T-helper 2 cell treated with Interferon-gamma antibody and Interleukin-4, amounts not matched to agents 100 ng/mL and 5 ng/mL, for 36 hours (primary cell): ENCODE measurements around the gene ANKRD13A. TPM values are rescaled to one million over a fixed set of nuclear protein-coding genes. Genes with fewer than 3 reads are reported as not detected.
"Not testable (repeated sequence)": the region's sequence is repeated elsewhere in the genome, so short reads cannot be mapped to it uniquely, and the experiment has no call there.

Experiments
- intact Hi-C: fragments of 100-400 bp; cut with micrococcal nuclease; formaldehyde crosslinking; loops from one replicate; pipeline ENCODE4 v1.15.1; 2023
- total RNA-seq: library from RNA; stranded (reverse); gene quantifications from 2 replicates; pipeline ENCODE4 v1.2.3, GENCODE V29; 2022

The ANKRD13A gene
- total RNA-seq, 1 donor from 2014 or later: 83.6 TPM

- intact Hi-C loops: no loop called here
These were observed 47.4 kb downstream of the ANKRD13A start for GRCh38 chr12:110046451-110047187.

GRCh38 chr12:110047297-110047940, 48.2 kb downstream of the ANKRD13A start:
- intact Hi-C loops: no loop called here

DNA sequence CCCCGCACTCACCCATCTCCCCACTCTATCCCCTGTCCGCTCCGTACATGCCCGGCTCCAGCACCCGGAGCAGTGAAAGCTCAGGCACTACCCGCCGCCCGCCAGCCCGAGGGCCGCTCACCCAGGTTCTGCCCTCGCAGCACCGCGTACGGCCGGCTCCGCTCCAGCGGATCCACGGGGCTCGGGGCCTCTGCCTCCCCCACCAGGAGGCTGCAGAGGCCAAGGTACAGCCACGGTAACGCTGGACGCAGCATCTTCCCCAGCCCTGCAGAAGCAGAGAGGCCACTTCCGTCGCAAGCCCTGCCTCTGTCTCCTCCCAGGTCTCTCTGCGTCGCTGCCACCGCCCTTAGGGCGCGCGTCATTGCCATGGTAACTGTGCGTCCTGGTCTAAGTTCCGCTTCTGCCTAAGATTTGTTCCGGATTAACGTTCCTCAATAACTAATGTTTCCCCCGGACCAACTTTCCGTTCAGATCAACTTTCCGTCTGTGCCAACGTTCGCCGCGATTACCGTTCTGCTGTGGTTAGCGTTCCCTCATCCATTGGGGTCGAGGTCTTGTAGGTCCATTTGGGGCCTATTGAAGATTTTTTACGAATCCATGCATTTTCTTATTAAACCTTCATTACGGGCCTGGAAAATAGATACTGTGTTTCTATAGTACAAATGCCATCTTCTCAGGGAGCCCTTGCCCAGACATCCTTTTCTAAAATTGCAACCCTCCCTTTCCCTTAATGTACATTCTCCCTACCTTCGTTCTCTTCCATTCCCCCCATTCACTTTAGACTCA, 49.2 kb downstream of the ANKRD13A start, which contains the start of gene C12orf76:
TSS of gene C12orf76 (minus strand) at position 281 of the 786 bp plus-strand sequence. CDS start at position 254, 27 bp downstream.
- intact Hi-C loops: loop anchor here (1.0 to 2.0 kb wide), 4 partner anchors 31 to 336 kb away; partner anchors contain the start of genes FAM222A and IFT81

- intact Hi-C loops: loop anchor here (2.0 kb wide), 2 partner anchors 54 to 336 kb away; partner anchors contain the start of gene FAM222A
These were observed 49.8 kb downstream of the ANKRD13A start for GRCh38 chr12:110049034-110049433.

- intact Hi-C loops: loop anchor here (2.0 kb wide), 2 partner anchors 55 to 337 kb away; partner anchors contain the start of gene FAM222A
These were observed 50.4 kb downstream of the ANKRD13A start for GRCh38 chr12:110049666-110050065.

GRCh38 chr12:110050927-110051326, 51.7 kb downstream of the ANKRD13A start:
- intact Hi-C loops: no loop called here

DNA sequence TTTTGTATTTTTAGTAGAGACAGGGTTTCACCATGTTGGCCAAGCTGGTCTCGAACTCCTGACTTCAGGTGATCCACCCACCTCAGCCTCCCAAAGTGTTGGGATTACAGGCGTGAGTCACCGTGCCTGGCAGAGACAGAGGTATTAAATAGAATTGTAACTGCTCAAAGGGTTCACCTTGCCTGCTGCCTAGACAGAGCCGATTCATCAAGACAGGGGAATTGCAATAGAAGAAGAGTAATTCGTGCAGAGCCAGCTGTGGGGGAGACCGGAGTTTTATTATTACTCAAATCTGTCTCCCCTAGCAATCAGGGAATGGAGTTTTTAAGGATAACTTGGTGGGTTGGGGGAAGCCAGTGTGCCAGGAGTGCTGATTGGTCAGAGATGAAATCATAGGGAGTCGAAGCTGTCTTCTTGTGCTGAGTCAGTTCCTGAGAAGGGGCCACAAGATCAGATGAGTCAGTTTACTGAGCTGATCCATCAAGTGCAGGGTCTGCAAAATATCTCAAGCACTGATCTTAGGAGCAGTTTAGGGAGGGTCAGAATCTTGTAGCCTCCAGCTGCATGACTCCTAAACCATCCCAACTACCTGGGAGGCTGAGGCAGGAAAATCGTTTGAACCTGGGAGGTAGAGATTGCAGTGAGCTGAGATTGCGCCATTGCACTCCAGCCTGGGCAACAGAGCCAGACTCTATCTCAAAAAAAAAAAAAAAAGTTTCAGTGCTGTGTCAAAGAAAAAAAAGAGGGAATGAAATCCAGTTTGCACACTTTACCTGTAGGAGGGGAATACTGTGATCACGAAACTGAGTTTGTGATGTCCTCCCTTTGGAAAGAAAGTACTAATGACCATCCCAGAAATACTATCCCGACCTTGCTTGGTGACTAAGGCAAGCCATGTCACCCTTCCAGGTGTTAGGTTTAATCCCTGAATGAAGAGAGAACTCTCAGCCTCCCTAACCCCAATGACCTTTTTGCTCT, 56.4 kb downstream of the ANKRD13A start:
- intact Hi-C loops: not testable (repeated sequence)

GRCh38 chr12:110056643-110057042, 57.4 kb downstream of the ANKRD13A start:
- intact Hi-C loops: not testable (repeated sequence)

- intact Hi-C loops: no loop called here
These were observed 59.8 kb downstream of the ANKRD13A start for GRCh38 chr12:110058875-110059615.

GRCh38 chr12:110059651-110060000, 60.4 kb downstream of the ANKRD13A start:
- intact Hi-C loops: no loop called here

DNA sequence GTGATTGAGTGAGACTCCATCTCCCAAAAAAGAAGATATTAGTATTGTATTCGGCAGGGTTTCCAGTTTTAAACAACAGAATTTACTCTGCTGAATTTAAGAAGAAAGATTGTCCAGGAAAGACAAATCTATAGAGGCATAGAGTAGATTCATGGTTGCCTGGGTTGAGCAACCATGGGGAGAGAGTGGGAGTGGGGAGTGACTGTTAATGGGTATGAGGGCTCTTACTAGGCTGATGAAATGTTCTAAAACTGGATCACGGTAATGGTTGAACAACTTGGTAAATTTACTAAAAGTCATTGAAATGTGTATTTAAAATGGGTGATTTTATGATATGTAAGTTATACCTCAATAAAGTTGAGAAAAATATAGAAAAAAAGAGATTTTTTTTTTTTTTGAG, 63.0 kb downstream of the ANKRD13A start:
- intact Hi-C loops: no loop called here

DNA sequence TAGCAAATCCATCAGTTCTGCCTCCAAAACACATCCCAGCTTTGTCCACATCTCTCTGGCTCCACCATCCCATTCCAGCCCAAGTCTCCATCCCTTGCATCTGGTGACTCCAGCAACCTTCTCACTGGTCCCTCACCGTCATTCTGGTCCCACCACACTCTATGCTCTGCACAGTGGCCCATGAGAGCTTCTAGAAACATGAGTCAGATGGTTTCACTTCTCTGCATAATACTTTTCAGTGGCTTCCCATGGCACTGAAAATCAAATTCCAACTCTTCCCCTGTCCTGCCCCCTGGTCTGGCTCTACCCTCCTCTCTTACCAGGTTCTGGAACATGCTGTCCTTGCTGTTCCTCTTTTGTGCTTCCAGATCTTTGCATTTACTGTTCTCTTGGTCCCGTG, 66.3 kb downstream of the ANKRD13A start:
- intact Hi-C loops: no loop called here

DNA sequence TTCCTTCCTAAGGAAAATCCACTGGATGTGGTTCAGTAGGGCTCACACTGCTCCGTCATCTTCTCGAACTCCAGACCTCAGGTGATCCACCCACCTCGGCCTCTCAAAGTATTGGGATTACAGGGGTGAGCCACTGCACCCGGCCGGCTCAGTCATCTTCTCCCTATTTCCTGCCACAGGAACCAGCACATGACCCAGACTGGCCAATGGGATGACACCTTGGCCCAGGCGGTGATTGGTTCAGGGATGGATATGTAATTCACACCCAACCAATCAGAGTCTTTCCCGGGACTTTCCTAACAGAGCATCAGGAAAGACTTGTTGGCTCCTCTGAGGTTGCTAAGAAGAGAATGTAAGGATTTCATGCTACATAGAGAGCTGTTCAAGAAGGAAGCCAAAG, 68.3 kb downstream of the ANKRD13A start:
- intact Hi-C loops: no loop called here

DNA sequence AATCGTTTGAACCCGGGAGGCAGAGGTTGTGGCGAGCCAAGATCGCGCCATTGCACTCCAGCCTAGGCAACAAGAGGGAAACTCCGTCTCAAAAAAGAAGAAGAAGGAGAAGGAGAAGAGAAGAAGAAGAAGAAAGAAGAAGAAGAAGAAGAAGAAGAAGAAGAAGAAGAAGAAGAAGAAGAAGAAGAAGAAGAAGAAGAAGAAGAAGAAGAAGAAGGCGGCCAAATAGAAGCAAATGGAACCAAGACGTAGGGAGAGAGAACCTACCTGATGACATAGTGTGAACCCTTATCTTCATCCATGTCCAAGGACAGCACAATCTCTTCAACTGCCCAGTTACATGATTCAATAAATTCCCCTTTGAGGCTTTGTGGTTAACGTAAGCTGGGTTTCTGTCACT, 68.9 kb downstream of the ANKRD13A start:
- intact Hi-C loops: not testable (repeated sequence)

- intact Hi-C loops: no loop called here
These were observed 69.4 kb downstream of the ANKRD13A start for GRCh38 chr12:110068654-110069053.

- intact Hi-C loops: no loop called here
These were observed 72.3 kb downstream of the ANKRD13A start for GRCh38 chr12:110071504-110071903.

DNA sequence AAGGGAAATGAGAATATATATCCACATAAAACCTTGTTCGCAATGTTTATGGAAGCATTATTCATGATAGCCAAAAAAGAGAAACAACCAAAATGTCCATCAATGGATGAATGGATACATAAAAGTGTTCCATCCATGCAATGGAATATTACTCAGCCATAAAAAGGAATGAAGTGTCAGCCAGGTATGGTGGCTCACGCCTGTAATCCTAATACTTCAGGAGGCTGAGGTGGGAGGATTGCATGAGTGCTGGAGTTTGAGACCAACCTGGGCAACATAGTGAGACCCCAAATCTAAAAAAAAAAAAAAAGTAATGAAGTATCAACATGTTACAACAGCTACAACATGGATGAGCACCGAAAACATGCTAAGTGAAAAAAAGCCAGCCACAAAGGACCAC, 72.7 kb downstream of the ANKRD13A start:
- intact Hi-C loops: no loop called here

DNA sequence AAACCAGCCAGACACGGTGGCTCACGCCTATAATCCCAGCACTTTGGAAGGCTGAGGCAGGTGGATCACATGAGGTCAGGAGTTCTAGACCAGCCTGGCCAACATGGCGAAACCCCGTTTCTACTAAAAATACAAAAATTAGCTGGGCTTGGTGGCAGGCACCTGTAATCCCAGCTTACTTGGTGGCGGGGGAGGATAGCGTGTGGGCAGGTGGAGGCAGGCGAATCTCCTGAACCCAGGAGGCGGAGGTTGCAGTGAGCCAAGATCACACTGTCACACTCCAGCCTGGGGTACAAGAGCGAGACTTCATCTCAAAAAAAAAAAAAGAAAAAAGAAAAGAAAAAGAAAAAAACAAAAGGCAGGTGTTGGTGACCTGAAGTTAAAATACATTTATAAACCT, 73.4 kb downstream of the ANKRD13A start:
- intact Hi-C loops: not testable (repeated sequence)

DNA sequence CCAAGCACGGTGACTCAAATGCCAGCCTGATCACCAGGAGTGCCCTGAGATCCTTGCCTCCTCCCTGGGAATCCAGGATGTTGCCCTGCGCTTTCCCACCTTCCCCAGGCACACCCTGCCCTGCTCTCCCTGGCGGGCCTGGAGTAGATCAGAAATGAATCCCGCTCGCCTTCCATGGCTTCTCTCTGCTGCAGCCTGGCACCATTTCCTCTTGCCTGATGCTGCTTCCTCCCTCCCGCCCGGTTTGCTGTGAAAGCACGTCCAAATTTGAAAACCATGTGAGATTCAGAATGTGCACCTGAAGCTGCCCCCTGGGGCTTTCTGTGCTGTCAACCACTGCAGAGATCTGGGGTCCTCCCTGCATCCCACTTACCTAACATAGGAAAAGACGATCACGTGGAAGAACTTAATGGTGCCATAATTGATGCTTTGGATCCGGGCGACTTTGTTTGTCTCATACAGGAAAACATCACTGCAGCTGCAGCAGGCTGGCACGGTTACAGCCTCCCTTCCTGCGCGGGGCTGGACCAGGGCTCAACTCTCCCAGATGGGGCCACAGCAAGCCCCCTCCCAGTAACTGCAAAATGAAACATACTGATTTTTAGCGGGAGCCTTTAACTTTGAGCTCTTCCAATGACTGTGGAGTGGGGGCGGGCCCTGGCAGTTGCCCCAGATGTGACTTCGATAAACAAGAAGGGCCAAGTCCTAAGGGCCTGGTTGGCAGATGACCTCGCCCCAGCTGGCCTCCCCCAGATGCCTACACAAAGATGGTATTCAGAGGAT, 74.0 kb downstream of the ANKRD13A start:
- intact Hi-C loops: no loop called here
